HFFc6 (cell line): Measurements from ENCODE around the gene GRID1. TPM values are rescaled to one million over a fixed set of nuclear protein-coding genes. Genes with fewer than 3 reads are reported as not detected.

Experiments
- DNase-seq: peaks from one replicate; pipeline ENCODE4 v3.0.0-alpha.2; 2018
- H3K27ac Mint-ChIP-seq: 2 replicates; pipeline ENCODE4 v1.8.0; 2020; ENCODE audit warnings: mild to moderate bottlenecking, mixed read lengths
- H3K27me3 Mint-ChIP-seq: 2 replicates; pipeline ENCODE4 v1.8.0; 2021; ENCODE audit warnings: mild to moderate bottlenecking, moderate library complexity, mixed read lengths; ENCODE audit not compliant: insufficient read depth
- H3K36me3 Mint-ChIP-seq: 2 replicates; pipeline ENCODE4 v1.8.0; 2021; ENCODE audit warnings: low read depth, mixed read lengths
- H3K4me1 Mint-ChIP-seq: 2 replicates; pipeline ENCODE4 v1.8.0; 2020; ENCODE audit warnings: low read depth, mixed read lengths
- H3K4me3 Mint-ChIP-seq: 2 replicates; pipeline ENCODE4 v1.8.0; 2020; ENCODE audit warnings: mild to moderate bottlenecking, moderate library complexity, mixed read lengths
- H3K9me3 Mint-ChIP-seq: 2 replicates; pipeline ENCODE4 v1.8.0; 2020; ENCODE audit warnings: mild to moderate bottlenecking, mixed read lengths
- CTCF ChIP-seq: fragments of 200-600 bp; sonication (generic); IDR thresholded peaks from 2 replicates; pipeline ENCODE4 v1.5.0; 2021; ENCODE audit warnings: antibody characterized with exemption, mild to moderate bottlenecking
- total RNA-seq, 6 experiments: library from RNA; stranded (reverse); fragmentation: NEBNext Ultra II Directional; extraction: Animal tissue kit (Norgen Biotek cat#: 25700); gene quantifications; 2 replicates in 1 of 6; 3 replicates in 5 of 6; pipeline ENCODE4 v1.2.3, GENCODE V29; 2021

Gene GRID1
- total RNA-seq, 6 experiments from 2014 or later = not detected

- Mint-ChIP-seq H3K27me3 (no peaks in the 10 kb centered on the region), H3K36me3 (no peaks in the 10 kb centered on the region), H3K4me3 (no peak overlapping the region), H3K27ac (no peak overlapping the region), H3K4me1 (no peaks in the 10 kb centered on the region), H3K9me3 (peaks cover 62% of the 10 kb centered on the region)
- no peak for DNase-seq
- TF ChIP-seq CTCF = no peak
Measured at GRCh38 chr10:85602713-85603112, 763.9 kb downstream of the GRID1 start.

GRCh38 chr10:85602306-85602705 lies 764.3 kb downstream of the GRID1 start:
- no peaks in the 10 kb centered on the region for H3K27me3 Mint-ChIP-seq
- TF ChIP-seq CTCF = no peak
- H3K9me3 Mint-ChIP-seq = peaks cover 59% of the 10 kb centered on the region

GRCh38 chr10:85601526-85601925 lies 765.1 kb downstream of the GRID1 start:
- H3K36me3 Mint-ChIP-seq = no peaks in the 10 kb centered on the region
- TF ChIP-seq CTCF = no peak
- H3K4me1 Mint-ChIP-seq = no peaks in the 10 kb centered on the region
- no peak overlapping the region for H3K27ac Mint-ChIP-seq
- no peaks in the 10 kb centered on the region for H3K27me3 Mint-ChIP-seq
- H3K4me3 Mint-ChIP-seq = no peak overlapping the region
- peaks cover 55% of the 10 kb centered on the region for H3K9me3 Mint-ChIP-seq
- DNase-seq = no peak

More at GRCh38 chr10:85602306-85602705, 764.3 kb downstream of the GRID1 start:
- Mint-ChIP-seq H3K36me3 (no peaks in the 10 kb centered on the region), H3K4me1 (no peaks in the 10 kb centered on the region), H3K4me3 (no peak overlapping the region), H3K27ac (no peak overlapping the region)
- DNase-seq = no peak

DNA sequence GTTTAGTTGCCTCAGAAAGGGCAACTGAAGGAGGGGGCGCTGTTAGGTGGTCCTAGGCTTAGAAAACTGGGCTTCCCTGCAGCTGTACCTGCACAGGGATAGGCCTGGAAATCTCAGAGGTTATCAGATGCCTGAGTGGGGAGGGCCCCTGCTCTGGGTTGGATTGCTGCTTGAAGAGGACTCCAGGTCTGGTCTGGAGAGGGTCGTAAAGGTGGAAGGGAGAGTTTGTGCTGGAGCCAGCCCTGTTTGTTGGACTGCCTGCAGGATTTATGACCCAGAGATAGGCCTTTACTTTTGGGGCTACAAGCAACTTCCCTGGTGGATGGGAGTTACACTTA lies 765.9 kb downstream of the GRID1 start:
- Mint-ChIP-seq H3K36me3 (no peaks in the 10 kb centered on the region), H3K4me3 (no peak overlapping the region), H3K27me3 (no peaks in the 10 kb centered on the region), H3K4me1 (no peaks in the 10 kb centered on the region), H3K9me3 (peaks cover 55% of the 10 kb centered on the region), H3K27ac (no peak overlapping the region)
- no peak for DNase-seq
- TF ChIP-seq CTCF = no peak

DNA sequence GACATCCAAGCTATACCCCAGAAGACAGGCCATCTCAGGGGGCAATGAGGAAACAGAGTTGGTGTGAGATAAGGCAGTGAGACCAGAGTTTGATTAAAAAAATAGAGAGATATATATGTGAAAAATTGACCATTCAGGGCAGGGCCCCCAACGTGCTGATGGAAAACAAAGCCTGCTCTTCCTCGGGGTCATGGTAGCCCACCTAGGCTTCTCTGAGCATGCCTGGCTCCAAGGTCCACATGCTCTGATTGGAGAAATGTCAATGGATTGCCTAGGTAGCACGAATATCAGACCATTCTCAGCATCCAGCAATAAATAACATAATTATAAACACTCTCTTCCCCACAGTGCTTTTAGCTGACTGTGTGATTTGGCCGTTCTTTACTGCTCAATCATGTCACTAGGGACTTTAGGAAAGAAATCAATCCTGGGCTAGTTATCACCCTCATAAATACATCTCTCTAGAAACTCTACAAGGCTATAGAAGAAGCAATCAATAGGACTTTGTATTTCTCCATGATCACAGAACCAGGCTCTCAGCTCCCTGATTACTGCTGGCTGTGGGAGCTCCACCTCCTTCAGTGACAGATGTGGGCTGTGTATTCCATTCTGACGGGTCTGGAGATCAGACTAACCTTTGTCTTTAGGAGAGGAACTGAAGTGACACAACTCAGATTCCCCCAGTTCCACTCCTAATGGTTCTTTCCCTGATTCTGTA lies 766.4 kb downstream of the GRID1 start:
- H3K4me3 Mint-ChIP-seq = no peak overlapping the region
- no peak for DNase-seq
- no peaks in the 10 kb centered on the region for H3K36me3 Mint-ChIP-seq
- no peaks in the 10 kb centered on the region for H3K4me1 Mint-ChIP-seq
- peaks cover 53% of the 10 kb centered on the region for H3K9me3 Mint-ChIP-seq
- H3K27ac Mint-ChIP-seq = no peak overlapping the region
- no peaks in the 10 kb centered on the region; the same call in 1 of the 2 replicates for H3K27me3 Mint-ChIP-seq
- no peak for TF ChIP-seq CTCF

GRCh38 chr10:85599081-85599480 lies 767.5 kb downstream of the GRID1 start:
- Mint-ChIP-seq H3K4me1 (no peaks in the 10 kb centered on the region), H3K27me3 (no peaks in the 10 kb centered on the region; the same call in 1 of the 2 replicates)
- no peak for TF ChIP-seq CTCF

More at GRCh38 chr10:85599081-85599480, 767.5 kb downstream of the GRID1 start:
- no peak overlapping the region for H3K27ac Mint-ChIP-seq
- H3K36me3 Mint-ChIP-seq = no peaks in the 10 kb centered on the region
- H3K4me3 Mint-ChIP-seq = no peak overlapping the region
- DNase-seq = no peak
- H3K9me3 Mint-ChIP-seq = peaks cover 58% of the 10 kb centered on the region
